Stomach (tissue), 4 donors: ENCODE data around the gene S1PR3.

Experiments used
- CTCF ChIP-seq, 7 experiments: fragments of 450-650 bp in 4 of 7; fragments of 200-600 bp in 3 of 7; sonication (generic) in 3 of 7; IDR thresholded peaks; one replicate each; pipeline ENCODE4 v1.5.1; 2016 to 2019; ENCODE audit warnings: antibody characterized with exemption in 7 of 7, control low read depth in 2 of 7, mild to moderate bottlenecking in 1 of 7
- EP300 ChIP-seq: sonication (generic); formaldehyde crosslinking; IDR thresholded peaks from one replicate; pipeline ENCODE4 v1.6.1; 2017; ENCODE audit warnings: antibody characterized with exemption

DNA sequence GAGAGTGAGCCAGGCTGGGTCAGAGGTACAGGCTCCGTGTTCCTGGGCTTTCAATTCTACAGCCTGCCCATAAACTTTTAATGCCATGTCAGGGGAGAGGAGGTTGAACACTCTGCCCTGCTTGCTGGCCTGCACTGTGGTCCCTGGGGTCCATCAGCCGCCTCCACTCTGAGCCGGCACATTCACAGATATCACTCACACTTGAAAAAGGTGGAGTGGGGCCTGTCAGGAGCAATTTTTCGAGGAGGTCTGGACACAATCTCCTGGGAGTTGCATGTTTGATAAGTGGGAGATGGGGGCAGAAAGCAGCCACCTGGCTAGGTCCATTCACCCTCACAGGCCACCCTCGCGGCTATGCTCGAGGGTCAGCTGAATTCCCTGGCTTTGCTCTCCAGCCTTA is 22.9 kb downstream of the S1PR3 start:
- TF ChIP-seq CTCF (IDR thresholded peaks at IDR 0.05) (no peak), EP300 (no peak)
